CD4-positive, alpha-beta T cell treated with Interleukin-4 for 4 hours (primary cell): ENCODE measurements around the gene PLCL2.

Source experiments
- DNase-seq: peaks from one replicate; pipeline ENCODE4 v3.0.0-alpha.2; 2020

Gene PLCL2

GRCh38 chr3:16868513-16868912 lies 16.2 kb upstream of the PLCL2 start:
- no peak for DNase-seq

GRCh38 chr3:16869261-16870005 lies 15.3 kb upstream of the PLCL2 start:
- no peak for DNase-seq

- no peak for DNase-seq
Observed at GRCh38 chr3:16871915-16872842, 12.6 kb upstream of the PLCL2 start.

GRCh38 chr3:16873872-16874271 lies 10.9 kb upstream of the PLCL2 start:
- no peak for DNase-seq

GRCh38 chr3:16875876-16876550 lies 8.7 kb upstream of the PLCL2 start:
- no peak for DNase-seq

- no peak for DNase-seq
Observed at GRCh38 chr3:16877505-16877904, 7.2 kb upstream of the PLCL2 start.

- DNase-seq = no peak
Observed at GRCh38 chr3:16877911-16878310, 6.8 kb upstream of the PLCL2 start.

- no peak for DNase-seq
Observed at GRCh38 chr3:16881896-16882630, 2.7 kb upstream of the PLCL2 start.

GRCh38 chr3:16883057-16883722 lies 1.6 kb upstream of the PLCL2 start:
- DNase-seq = no peak

GRCh38 chr3:16883723-16884083 lies 1.1 kb upstream of the PLCL2 start:
- no peak for DNase-seq

GRCh38 chr3:16884084-16884747 lies 539 bp upstream of the PLCL2 start:
- peak; percentile 65 for DNase-seq

GRCh38 chr3:16885593-16886302 lies 993 bp downstream of the PLCL2 start:
- no peak for DNase-seq

- DNase-seq = no peak
Observed at GRCh38 chr3:16886303-16886683, 1.5 kb downstream of the PLCL2 start.

GRCh38 chr3:16887130-16887529 lies 2.4 kb downstream of the PLCL2 start:
- no peak for DNase-seq

GRCh38 chr3:16888356-16888755 lies 3.6 kb downstream of the PLCL2 start:
- DNase-seq = no peak

GRCh38 chr3:16888785-16889607 lies 4.2 kb downstream of the PLCL2 start:
- DNase-seq = peak; percentile 53

GRCh38 chr3:16890597-16891333 lies 6.0 kb downstream of the PLCL2 start:
- DNase-seq = no peak

- no peak for DNase-seq
Observed at GRCh38 chr3:16893618-16894200, 9.0 kb downstream of the PLCL2 start.

- no peak for DNase-seq
Observed at GRCh38 chr3:16896094-16896627, 11.4 kb downstream of the PLCL2 start.
